ENCODE results near the gene LGMN.

DNA sequence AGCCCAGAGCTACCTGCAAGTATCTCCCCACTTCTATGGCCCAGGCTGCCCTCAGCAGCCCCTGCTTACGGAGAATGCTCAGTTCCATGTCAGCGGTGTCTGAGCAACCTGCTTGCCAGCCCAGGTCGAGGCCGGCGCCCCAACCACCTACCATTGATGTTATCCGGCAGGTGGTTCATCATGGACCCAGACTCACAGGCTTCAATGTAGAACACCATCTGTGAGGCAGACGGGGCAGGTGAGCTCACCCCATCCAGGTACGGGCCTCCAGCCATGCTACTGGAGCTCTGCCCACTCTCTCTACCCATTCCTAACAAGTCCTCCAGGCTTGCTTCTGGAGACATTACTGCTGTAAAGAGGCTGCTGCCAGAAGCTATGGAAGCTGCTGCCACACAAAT is 35.8 kb downstream of the LGMN start:
- TF ChIP-seq POLR2A (IDR thresholded peaks at IDR 0.05; ENCODE audit: low read depth, low read length) (no peak), SPI1 (IDR thresholded peaks at IDR 0.05; ENCODE audit: low read depth, low read length) (no peak), TAF1 (IDR thresholded peaks at IDR 0.05; ENCODE audit: low read depth, low read length) (no peak)
